Stimulated activated CD4-positive, alpha-beta T cell treated with anti-CD3 and anti-CD28 coated beads, Interleukin-12 subunit alpha, Interleukin-12 subunit beta, amount 100 ng/mL, for 24 hours (primary cell): ENCODE results near the gene TBCEL.
A peak's percentile ranks its signal among the peaks of the same experiment; 100 is the strongest.
"Not testable (repeated sequence)": the region's sequence is repeated elsewhere in the genome, so short reads cannot be mapped to it uniquely, and the experiment has no call there.

Experiments
- DNase-seq, 2 experiments: peaks; one replicate each; pipeline ENCODE4 v3.0.0-alpha.2; 2020; ENCODE audit warnings: low read depth in 2 of 2

The TBCEL gene

GRCh38 chr11:121023848-121024751, at the start of gene TBCEL:
Gene TBCEL, plus strand, starts transcription at chr11:121024102. Its CDS starts 21,589 bp downstream, at chr11:121045691.
- DNase-seq = peak; percentile 66 to 79

- no peak for DNase-seq
These were observed 49.4 kb upstream of the TBCEL start for GRCh38 chr11:120974466-120974865.

- DNase-seq = no peak
These were observed 48.9 kb upstream of the TBCEL start for GRCh38 chr11:120974965-120975364.

DNA sequence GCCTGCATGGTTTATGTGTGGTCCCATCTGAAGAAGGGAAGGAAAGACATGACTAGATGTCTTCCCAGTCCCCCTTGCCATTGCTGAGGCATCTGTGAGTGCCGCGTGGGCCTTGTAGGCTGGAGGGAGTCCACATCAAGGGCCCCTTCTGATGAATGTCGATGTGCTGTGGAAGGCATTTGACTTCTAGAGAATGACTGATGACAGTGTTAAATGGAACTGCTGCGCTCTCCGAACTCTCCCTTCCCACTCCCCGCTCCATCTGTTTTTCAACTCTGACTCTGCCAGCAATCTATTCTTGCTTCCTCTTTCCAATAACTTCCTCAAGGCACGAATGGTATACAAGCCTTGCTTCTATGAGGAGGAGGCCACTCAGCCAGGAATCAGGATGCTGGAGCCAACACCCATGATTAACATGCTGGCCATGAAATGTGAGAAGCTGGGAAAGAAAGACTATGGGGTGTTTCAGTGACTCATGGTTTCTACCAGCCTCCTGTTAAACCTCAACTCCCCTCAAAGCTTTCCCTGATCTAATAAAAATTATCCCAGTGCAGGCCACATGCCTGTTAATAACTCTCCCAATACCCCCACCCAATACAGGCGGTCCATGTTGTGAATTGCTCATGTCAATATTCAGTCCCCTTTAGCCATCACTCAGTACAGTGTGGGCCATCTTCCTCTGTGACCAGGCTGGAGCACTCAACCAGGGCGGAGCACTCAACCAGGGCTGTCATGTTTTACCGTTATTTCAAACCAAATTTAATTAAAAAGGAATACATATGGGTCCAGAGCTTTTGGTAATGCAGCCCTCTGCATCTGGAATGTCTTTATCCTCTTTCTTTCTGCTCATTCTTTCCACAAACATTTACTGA, 46.4 kb upstream of the TBCEL start:
- DNase-seq = no peak

- no peak for DNase-seq
These were observed 45.2 kb upstream of the TBCEL start for GRCh38 chr11:120978701-120979100.

DNA sequence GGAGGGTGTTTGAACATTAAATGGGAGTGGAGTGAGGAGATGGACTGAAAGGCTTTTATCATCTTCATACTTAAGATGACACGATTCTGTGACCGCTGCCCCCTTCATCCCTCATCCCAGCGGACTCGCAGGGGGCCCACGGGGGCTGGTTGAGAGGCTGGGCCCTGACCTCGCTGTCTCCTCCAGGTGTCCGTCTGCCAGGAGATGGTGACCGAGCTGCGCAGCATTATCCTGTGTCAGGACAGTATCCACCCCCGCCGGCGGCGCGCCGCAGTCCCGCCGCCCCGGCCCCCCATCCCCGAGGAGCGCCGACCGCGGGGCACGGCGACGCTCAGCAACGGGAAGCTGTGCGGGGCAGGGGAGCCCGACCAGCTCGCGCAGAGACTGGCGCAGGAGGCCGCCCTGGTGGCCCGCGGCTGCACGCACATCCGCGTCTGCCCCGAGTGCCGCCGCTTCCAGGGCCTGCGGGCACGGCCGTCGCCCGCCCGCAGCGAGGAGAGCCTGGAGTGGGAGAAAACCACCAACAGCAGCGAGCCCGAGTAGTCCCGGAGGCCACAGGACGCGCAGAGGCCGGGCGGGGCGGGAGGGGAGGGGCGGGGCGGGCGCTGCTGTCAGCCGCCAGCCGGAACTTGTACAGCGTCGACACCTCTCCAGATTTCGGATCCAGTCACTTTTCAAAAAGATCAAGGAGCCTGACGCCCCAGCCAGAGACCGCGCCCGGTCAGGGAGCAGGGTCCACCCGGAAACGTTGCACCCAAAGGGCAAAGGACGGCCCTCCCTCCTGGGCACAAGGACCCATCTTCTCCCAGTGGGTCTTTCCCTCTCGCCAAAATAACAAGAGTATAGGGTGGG, 38.0 kb upstream of the TBCEL start:
- DNase-seq = peak in 1 of 2 experiments; percentile 11

DNA sequence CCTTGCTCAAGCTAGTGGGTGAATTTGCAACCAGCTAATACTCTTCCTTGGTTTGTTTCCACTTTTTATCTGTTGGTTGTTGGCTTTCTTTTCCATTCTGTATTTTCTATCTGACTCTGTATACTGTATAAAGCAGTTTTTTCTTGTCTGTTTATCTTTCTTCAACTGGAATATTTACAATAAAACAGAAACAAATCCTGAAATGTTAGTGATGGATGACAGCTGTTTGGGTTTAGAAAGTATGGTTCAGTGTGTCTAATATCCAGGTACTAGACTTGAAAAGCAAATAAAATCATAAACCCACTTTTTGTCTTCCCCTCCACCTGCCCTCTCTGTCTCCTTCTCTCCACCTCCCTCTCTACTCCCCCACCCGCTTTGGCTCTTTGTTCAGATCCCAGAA, 35.3 kb upstream of the TBCEL start:
- DNase-seq = no peak

DNA sequence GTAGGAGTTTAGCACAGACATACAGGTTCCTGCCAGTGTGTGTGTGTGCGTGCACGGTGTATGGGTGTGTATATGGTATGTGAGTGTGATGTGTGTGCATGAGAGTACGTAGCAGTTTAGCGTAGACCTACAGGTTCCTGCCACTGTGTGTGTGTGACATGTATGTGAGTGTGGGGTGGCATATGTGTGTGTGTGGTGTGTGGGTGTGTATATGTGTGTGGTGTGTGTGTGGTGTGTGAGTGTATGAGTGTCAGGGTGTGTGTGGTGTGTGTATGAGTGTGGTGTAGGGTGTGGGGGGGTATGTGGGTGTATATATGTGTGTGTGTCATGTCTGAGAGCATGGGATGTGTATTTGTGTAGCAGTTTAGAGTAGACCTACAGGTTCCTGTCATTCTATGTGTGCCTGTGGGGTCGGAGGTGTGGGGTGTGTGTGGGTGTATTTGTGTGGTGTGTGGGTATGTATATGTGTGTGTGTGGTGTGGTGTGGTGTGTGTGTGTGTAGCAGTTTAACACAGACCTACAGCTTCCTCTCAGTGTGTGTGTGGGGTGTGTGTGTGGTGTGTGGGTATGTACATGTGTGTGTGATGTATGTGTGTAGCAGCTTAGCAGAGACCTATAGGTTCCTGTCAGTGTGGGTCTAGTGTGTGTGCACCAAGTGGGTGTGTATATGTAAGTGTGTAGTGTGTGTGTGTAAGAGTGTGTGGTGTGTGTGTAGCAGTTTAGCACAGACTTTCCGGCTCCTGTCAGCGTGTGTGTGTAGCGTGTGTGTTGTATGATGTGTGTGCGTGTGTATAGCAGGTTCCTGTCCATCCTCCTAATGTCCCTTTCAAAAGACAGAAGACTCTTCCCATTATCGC, 31.8 kb upstream of the TBCEL start:
- DNase-seq = no peak

DNA sequence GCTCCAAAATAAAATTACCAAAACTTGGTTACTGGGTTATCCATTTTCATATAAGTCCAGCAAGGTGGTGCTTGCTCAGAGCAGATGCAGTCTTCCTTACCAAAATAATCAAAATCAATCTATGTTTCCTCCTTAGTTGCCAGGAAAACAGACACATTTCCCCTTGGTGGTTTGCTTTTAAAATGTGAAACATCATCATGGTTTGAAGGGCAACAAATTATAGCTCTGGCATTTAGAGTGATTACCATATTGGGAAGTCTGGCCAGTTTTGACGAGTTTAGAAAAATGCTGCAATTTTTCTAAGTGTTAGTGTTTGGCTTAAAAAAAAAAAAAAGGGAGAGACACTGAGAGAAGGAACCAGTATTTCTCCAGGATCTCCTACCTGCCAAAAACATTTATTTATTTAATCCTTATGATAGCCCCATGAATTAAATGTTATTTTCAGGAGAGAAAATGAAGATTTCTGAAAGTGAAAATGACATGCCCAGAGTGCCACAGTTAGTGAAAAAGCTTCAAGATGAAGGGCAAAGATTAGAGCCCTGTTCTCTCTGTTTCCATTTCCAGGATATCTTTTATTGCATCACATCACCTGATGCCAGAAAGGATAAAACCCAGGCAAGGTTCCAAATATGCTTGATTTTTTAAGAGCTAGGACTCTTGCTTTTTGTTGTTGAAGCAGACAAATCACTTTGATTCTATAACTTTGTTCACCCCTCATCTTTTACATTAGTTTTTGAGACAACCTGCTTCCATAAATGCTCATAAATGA, 29.6 kb upstream of the TBCEL start:
- DNase-seq = no peak

- no peak for DNase-seq
These were observed 28.7 kb upstream of the TBCEL start for GRCh38 chr11:120995184-120995583.

GRCh38 chr11:120996973-120997372, 26.9 kb upstream of the TBCEL start:
- no peak for DNase-seq

GRCh38 chr11:120998581-120998980, 25.3 kb upstream of the TBCEL start:
- no peak for DNase-seq

GRCh38 chr11:121004206-121004840, 19.6 kb upstream of the TBCEL start:
- no peak for DNase-seq

GRCh38 chr11:121006922-121007321, 17.0 kb upstream of the TBCEL start:
- no peak for DNase-seq

- DNase-seq = no peak
These were observed 15.4 kb upstream of the TBCEL start for GRCh38 chr11:121008551-121008950.

DNA sequence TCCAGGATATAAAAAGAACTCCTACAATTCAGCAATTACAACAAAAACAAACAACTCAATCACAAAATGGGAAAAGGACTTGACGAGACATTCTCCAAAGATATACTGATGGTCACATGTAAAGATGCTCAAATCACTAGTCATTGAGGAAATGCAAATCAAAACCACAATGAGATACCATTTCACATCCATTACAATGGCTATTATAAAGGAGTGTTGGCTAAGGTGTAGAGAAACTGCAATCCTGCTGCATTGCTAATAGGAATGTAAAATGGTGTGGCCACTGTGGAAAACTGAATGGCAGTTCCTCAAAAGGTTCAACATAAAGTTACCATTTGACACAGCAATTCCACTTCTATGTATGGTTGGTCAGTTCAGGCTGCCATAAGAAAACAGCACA, 11.8 kb upstream of the TBCEL start:
- no peak for DNase-seq

DNA sequence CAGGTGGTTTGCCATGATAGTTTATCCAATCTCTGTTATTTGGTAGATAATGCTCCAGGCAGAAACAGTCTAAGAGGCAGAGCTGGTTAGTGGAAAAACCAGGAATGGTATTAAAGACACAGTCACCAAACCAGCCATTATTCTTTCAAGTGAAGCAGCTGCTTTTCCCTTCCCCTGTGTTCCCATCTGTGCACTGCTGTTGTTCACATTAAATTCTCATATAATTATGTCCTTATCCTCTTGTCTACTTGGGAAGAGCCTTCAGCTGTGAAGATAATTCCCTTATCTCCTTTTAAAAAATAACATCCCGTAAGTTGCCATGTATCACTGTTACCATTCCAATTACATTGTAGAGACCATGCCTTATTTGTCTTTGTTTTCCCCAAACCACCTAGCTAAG, 5.2 kb upstream of the TBCEL start:
- no peak for DNase-seq

DNA sequence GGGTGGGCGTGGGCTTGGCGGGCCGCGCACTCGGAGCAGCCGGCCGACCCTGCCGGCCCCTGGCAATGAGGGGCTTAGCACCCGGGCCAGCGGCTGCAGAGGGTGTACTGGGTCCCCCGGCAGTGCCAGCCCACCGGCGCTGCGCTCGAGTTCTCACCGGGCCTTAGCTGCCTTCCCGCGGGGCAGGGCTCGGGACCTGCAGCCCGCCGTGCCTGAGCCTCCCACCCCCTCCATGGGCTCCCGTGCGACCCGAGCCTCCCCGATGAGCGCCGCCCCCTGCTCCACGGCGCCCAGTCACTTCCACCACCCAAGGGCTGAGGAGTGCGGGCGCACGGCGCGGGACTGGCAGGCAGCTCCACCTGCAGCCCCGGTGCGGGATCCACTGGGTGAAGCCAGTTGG, 2.2 kb upstream of the TBCEL start:
- not testable (repeated sequence) for DNase-seq

DNA sequence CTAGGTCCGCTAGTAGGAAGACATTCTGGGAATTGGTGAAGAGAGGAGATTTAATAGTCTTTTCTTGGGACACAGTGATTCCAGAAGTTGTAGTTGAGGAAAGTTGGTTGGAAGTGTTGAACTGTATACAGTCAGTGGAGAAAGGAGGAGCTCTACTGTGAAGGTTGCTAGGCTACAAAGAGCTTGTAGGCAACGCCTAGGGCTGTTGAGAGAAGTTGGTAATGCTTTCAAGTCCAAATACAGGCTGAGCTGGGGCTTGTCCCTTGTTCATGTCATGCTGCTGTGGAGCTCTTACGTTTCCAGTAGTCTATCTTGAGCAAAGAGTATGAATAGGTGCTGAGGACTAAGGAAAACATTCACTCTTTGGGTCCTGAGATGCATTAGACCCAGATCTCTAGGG, 1.1 kb downstream of the TBCEL start:
- no peak for DNase-seq

DNA sequence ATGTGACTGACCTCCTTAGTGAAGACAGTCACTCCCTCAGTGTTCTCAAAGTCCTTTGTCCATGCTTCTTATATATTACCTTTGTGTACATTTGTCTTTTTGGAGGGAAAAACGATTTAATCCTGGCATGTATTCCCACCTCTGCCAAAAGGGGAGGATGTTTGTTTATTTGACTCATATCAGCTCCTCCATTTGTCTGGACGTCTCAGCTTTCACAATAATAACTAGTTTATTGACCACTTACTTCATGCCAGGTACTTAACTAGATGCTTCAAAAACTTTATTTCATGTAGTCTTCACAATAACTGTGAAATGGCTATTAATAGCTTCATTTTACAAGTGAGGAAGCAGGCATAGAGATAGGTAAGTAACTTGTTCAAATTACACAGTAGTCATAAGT, 5.3 kb downstream of the TBCEL start:
- DNase-seq = no peak
